Measurements from ENCODE around the gene CDC42BPG. TPM values are rescaled to one million over a fixed set of nuclear protein-coding genes. Genes with fewer than 3 reads are reported as not detected.

Gene CDC42BPG
- total RNA-seq, 1 experiment from 2014 or later: 3.7 TPM

GRCh38 chr11:64803158-64803845 is 41.2 kb downstream of the CDC42BPG start, which contains the start of gene MAP4K2:
TSS of gene MAP4K2 (minus strand) at chr11:64803214. CDS start at chr11:64803149, 65 bp downstream.
- H3K27me3 Mint-ChIP-seq (ENCODE audit: insufficient read depth, unreplicated experiment): no peaks in the 10 kb centered on the region
- POLR2A ChIA-PET: interaction anchor here (0.7 to 2.4 kb wide), 10 partner anchors 9 to 82 kb away, joined by 3 to 9 read pairs (median 4); partner anchors contain the start of gene SF1
- intact Hi-C loops (cut with micrococcal nuclease): loop anchor here (2.0 kb wide), 1 partner anchor 41 kb away; the partner anchor contains the start of gene CDC42BPG

GRCh38 chr11:64802370-64803157 is 41.9 kb downstream of the CDC42BPG start:
- intact Hi-C loops (cut with micrococcal nuclease): loop anchor here (2.0 kb wide), 1 partner anchor 42 kb away; the partner anchor contains the start of gene CDC42BPG
- Mint-ChIP-seq H3K36me3 (ENCODE audit: insufficient read depth, unreplicated experiment) (peaks cover 20% of the 10 kb centered on the region), H3K27me3 (ENCODE audit: insufficient read depth, unreplicated experiment) (no peaks in the 10 kb centered on the region), H3K4me3 (ENCODE audit: unreplicated experiment) (peak overlapping the region; percentile 28), H3K4me1 (ENCODE audit: insufficient read depth, unreplicated experiment) (peaks cover 6% of the 10 kb centered on the region), H3K9me3 (ENCODE audit: unreplicated experiment) (no peaks in the 10 kb centered on the region), H3K27ac (ENCODE audit: low read depth, unreplicated experiment) (no peak overlapping the region)
- DNase-seq (ENCODE audit: unreplicated experiment): no peak
- ChIA-PET POLR2A (interaction anchor here (1.2 to 2.4 kb wide), 4 partner anchors 9 to 40 kb away, joined by 3 to 9 read pairs (median 6); partner anchors contain the start of gene SF1), CTCF (interaction anchor here (0.8 to 1.5 kb wide), 4 partner anchors 15 to 66 kb away, joined by 3 to 6 read pairs (median 4); no protein-coding TSS in a partner anchor)
- no peak for TF ChIP-seq CTCF (IDR thresholded peaks at IDR 0.05; ENCODE audit: unreplicated experiment)
- BruUV-seq (replicated peaks): no TSS peak

More at GRCh38 chr11:64803158-64803845, 41.2 kb downstream of the CDC42BPG start, which contains the start of gene MAP4K2:
- peak; percentile 87 for DNase-seq (ENCODE audit: unreplicated experiment)
- BruUV-seq (replicated peaks): TSS peak; percentile 50
- H3K27ac Mint-ChIP-seq (ENCODE audit: low read depth, unreplicated experiment): peak within 1 kb of the TSS; percentile 81
- peaks cover 9% of the 10 kb centered on the region for H3K4me1 Mint-ChIP-seq (ENCODE audit: insufficient read depth, unreplicated experiment)
- peak; percentile 16 for TF ChIP-seq CTCF (IDR thresholded peaks at IDR 0.05; ENCODE audit: unreplicated experiment)
- CTCF ChIA-PET: interaction anchor here (0.5 to 1.5 kb wide), 7 partner anchors 15 to 204 kb away, joined by 3 to 7 read pairs (median 3); no protein-coding TSS in a partner anchor
- peaks cover 25% of the 10 kb centered on the region for H3K36me3 Mint-ChIP-seq (ENCODE audit: insufficient read depth, unreplicated experiment)
- peak within 1 kb of the TSS; percentile 88 for H3K4me3 Mint-ChIP-seq (ENCODE audit: unreplicated experiment)
- no peaks in the 10 kb centered on the region for H3K9me3 Mint-ChIP-seq (ENCODE audit: unreplicated experiment)

DNA sequence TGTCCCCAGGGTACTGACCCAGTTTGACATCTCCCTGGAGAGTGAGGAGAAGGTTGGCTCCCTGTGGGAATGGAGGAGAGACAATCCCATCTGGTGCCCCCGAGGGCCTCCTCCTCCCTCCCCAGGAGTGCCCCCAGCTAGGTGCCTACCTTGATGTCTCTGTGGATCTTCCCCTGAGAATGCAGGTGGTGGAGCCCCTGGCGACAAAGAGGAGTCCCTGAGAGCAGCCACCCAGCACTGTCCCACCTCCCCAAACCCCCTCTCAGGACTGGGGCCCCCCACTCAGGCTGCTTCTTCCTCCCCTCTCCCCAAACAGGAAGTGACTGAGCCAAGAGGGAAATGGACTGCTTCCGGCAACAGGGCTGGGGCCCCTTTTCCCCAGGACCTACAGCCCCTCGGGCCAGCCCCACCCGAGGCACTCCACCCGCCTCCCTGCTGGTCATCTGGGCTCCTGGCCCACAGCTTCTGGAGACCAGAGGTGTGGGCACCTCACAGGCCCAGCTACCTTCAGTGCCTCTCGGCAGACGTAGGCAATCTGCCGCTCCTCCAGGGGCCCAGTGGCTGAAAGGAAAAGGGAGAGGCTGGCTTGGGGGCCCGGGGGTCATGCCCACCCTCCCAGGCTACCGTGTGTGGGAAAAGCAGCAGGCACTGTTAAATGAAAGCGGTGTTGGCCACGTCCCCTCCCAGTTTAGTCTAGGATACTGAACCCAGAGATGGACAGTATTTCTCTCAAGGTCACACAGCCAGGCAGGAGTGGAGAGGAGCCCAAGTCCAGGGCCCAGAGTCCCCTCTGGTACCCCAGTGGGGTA is 42.7 kb downstream of the CDC42BPG start:
- no peaks in the 10 kb centered on the region for H3K9me3 Mint-ChIP-seq (ENCODE audit: unreplicated experiment)
- ChIA-PET CTCF (interaction anchor here (0.9 kb wide), 1 partner anchor 67 kb away, joined by 6 read pairs; no protein-coding TSS in a partner anchor), POLR2A (interaction anchor here (1.7 kb wide), 1 partner anchor 20 kb away, joined by 4 read pairs; no protein-coding TSS in a partner anchor)
- H3K27ac Mint-ChIP-seq (ENCODE audit: low read depth, unreplicated experiment): no peak overlapping the region
- no peak for DNase-seq (ENCODE audit: unreplicated experiment)
- no peak for TF ChIP-seq CTCF (IDR thresholded peaks at IDR 0.05; ENCODE audit: unreplicated experiment)
- BruUV-seq (replicated peaks): no TSS peak
- H3K4me3 Mint-ChIP-seq (ENCODE audit: unreplicated experiment): peak overlapping the region; percentile 28
- no peaks in the 10 kb centered on the region for H3K27me3 Mint-ChIP-seq (ENCODE audit: insufficient read depth, unreplicated experiment)
- intact Hi-C loops (cut with micrococcal nuclease): loop anchor here (2.0 kb wide), 1 partner anchor 43 kb away; the partner anchor contains the start of gene CDC42BPG
- peaks cover 6% of the 10 kb centered on the region for H3K4me1 Mint-ChIP-seq (ENCODE audit: insufficient read depth, unreplicated experiment)
- H3K36me3 Mint-ChIP-seq (ENCODE audit: insufficient read depth, unreplicated experiment): peaks cover 15% of the 10 kb centered on the region

Data from MCF 10A (cell line).